ENCODE results near the gene EIF3B. TPM values are rescaled to one million over a fixed set of nuclear protein-coding genes. Genes with fewer than 3 reads are reported as not detected.

Gene EIF3B
- total RNA-seq, 4 donors from 2014 or later = 75.3 to 156 (median 97.4) TPM

DNA sequence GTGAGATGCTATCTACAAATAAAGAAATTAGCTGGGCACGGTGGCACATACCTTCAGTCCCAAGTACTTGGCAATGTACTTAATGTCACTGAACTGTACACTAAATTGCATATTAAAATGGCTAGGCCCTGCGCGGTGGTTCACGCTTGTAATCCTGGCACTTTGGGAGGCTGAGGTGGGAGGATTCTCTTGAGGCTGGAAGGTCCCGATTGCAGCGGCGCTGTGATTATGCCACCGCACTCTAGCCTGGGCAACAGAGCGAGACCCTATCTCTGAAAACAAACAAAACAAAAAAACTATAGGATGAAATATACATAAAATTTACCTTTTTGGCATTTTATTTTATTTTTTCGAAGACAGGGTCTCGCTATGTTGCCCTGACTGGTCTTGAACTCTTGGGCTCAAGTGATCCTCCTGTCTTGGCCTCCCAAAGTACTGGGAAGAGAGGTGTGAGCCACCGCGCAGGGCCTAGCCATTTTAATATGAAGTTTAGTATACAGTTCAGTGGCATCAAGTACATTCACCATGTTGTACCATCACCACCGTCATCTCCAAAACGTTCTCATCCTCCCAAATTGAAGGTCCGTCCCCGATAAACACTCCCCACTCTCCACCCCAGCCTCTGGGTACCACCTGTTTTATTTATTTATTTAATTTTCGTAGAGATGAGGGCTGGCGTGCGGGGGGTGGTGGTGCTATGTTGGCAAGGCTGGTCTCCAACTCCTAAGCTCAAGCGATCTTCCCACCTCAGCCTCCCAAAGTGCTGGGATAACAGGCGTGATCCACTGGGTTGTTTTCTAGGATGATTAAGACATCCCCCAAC is 1.3 kb upstream of the EIF3B start:
- DNase-seq = no peak
- TF ChIP-seq POLR2A (IDR thresholded peaks at IDR 0.05) = no peak
- TF ChIP-seq, protein P1, sequence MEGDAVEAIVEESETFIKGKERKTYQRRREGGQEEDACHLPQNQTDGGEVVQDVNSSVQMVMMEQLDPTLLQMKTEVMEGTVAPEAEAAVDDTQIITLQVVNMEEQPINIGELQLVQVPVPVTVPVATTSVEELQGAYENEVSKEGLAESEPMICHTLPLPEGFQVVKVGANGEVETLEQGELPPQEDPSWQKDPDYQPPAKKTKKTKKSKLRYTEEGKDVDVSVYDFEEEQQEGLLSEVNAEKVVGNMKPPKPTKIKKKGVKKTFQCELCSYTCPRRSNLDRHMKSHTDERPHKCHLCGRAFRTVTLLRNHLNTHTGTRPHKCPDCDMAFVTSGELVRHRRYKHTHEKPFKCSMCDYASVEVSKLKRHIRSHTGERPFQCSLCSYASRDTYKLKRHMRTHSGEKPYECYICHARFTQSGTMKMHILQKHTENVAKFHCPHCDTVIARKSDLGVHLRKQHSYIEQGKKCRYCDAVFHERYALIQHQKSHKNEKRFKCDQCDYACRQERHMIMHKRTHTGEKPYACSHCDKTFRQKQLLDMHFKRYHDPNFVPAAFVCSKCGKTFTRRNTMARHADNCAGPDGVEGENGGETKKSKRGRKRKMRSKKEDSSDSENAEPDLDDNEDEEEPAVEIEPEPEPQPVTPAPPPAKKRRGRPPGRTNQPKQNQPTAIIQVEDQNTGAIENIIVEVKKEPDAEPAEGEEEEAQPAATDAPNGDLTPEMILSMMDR (IDR thresholded peaks at IDR 0.05) = no peak
- Histone ChIP-seq H3K9me3 (no peaks in the 10 kb centered on the region), H3K36me3 (peaks cover 0 to 8% (median 0%) of the 10 kb centered on the region in 3 donors), H3K27me3 (no peaks in the 10 kb centered on the region), H3K4me1 (peaks cover 0 to 25% (median 15%) of the 10 kb centered on the region in 4 donors), H3K4me3 (peak overlapping the region; percentile 95 to 100 (median 98)), H3K27ac (peak overlapping the region; percentile 95 to 99 (median 96))

DNA sequence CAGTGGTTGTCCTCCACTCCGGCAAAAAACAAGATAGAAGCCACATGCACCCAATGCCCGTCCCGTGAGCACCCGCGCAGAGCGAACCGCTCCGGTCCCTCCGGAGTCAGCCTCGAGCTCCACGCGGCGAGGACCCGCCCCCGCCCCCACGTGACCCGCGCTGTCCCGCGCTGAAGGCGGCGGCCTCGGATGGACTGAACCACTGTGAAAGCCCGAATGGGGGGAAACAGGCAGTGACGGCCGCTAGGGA is 766 bp upstream of the EIF3B start:
- H3K4me3 ChIP-seq = peak overlapping the region; percentile 95 to 100 (median 98)
- H3K4me1 ChIP-seq = peaks cover 0 to 30% (median 15%) of the 10 kb centered on the region in 4 donors
- H3K36me3 ChIP-seq = peaks cover 0 to 8% (median 0%) of the 10 kb centered on the region in 3 donors
- H3K27me3 ChIP-seq = no peaks in the 10 kb centered on the region
- DNase-seq = peak; percentile 87 to 96 (median 94)
- TF ChIP-seq, protein P1 (IDR thresholded peaks at IDR 0.05) = no peak
- no peak for TF ChIP-seq POLR2A (IDR thresholded peaks at IDR 0.05)
- H3K27ac ChIP-seq = peak overlapping the region; percentile 95 to 99 (median 96)
- no peaks in the 10 kb centered on the region for H3K9me3 ChIP-seq

DNA sequence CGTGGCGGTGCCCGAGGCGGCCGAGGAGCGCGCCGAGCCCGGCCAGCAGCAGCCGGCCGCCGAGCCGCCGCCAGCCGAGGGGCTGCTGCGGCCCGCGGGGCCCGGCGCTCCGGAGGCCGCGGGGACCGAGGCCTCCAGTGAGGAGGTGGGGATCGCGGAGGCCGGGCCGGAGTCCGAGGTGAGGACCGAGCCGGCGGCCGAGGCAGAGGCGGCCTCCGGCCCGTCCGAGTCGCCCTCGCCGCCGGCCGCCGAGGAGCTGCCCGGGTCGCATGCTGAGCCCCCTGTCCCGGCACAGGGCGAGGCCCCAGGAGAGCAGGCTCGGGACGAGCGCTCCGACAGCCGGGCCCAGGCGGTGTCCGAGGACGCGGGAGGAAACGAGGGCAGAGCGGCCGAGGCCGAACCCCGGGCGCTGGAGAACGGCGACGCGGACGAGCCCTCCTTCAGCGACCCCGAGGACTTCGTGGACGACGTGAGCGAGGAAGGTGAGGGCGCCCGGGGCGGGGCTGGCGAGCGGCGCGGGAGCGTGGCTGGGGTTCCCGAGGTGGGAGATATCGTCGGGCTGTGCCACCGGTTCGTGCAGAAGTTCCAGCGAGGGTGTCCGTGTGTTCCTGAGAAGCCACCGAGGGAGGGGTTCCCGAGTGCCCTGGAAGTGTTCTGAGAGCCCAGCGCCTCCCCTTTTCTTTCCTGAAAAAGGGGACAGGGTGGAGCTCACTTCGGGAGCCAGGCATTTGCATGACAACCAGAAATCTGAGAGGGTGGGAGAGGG is 495 bp downstream of the EIF3B start:
- Histone ChIP-seq H3K27me3 (no peaks in the 10 kb centered on the region), H3K9me3 (no peaks in the 10 kb centered on the region), H3K27ac (peak overlapping the region; percentile 95 to 99 (median 96)), H3K4me1 (peaks cover 0 to 31% (median 15%) of the 10 kb centered on the region in 4 donors), H3K36me3 (peaks cover 0 to 8% (median 0%) of the 10 kb centered on the region in 3 donors), H3K4me3 (peak overlapping the region; percentile 95 to 100 (median 98))
- TF ChIP-seq, protein P1 (IDR thresholded peaks at IDR 0.05) = no peak
- TF ChIP-seq POLR2A (IDR thresholded peaks at IDR 0.05) = no peak
- peak in 1 of 3 donors; percentile 56 for DNase-seq

DNA sequence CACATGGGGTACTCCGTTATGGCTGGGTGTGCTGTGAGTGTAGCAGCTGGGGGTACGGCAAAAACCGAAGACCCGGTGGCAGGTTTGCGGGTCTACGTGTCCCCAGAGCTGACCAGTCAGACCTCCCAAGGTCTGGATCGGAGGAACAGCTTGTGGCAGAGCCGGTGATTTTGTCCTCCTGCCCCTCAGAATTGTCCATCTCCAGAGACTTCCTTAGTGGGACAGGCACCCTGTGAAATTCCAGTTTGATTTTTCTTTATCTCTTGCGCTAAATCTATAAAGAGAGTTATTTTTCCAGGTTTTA is 1.0 kb downstream of the EIF3B start:
- Histone ChIP-seq H3K9me3 (no peaks in the 10 kb centered on the region), H3K27me3 (no peaks in the 10 kb centered on the region), H3K4me1 (peaks cover 0 to 31% (median 15%) of the 10 kb centered on the region in 4 donors), H3K4me3 (peak overlapping the region; percentile 95 to 100 (median 98)), H3K36me3 (peaks cover 0 to 10% (median 0%) of the 10 kb centered on the region in 3 donors), H3K27ac (peak overlapping the region in 2 of 4 donors; percentile 96 to 97)
- no peak for DNase-seq
- TF ChIP-seq, protein P1 (IDR thresholded peaks at IDR 0.05) = no peak
- no peak for TF ChIP-seq POLR2A (IDR thresholded peaks at IDR 0.05)

DNA sequence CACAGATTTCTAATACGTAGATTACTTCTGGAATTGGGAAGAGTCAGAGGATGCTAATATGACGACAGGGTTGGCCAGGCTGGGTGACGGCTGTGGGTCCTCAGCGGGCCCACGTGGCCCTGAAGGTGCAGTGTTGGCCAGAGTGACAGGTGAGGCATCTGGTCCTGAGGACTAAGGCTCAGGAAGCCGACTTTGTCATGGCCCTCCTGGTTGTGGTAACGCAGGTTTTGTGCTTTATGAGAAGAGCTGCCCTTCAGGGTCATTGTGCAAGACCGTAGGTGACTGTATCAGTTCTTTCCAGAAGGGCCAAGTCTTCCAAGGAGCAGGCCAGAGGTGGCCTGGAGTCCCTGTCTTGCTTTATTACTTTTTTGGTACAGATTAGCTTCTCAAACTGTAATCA is 2.5 kb downstream of the EIF3B start:
- DNase-seq = no peak
- Histone ChIP-seq H3K4me3 (no peak overlapping the region), H3K27me3 (no peaks in the 10 kb centered on the region), H3K4me1 (peaks cover 0 to 31% (median 15%) of the 10 kb centered on the region in 4 donors), H3K36me3 (peaks cover 0 to 25% (median 0%) of the 10 kb centered on the region in 3 donors), H3K9me3 (no peaks in the 10 kb centered on the region), H3K27ac (no peak overlapping the region)
- TF ChIP-seq, protein P1 (IDR thresholded peaks at IDR 0.05) = no peak
- no peak for TF ChIP-seq POLR2A (IDR thresholded peaks at IDR 0.05)

Data from Peyer's patch (tissue), 4 donors.